ENCODE results near the gene TPRX1.
"Not testable (repeated sequence)": the region's sequence is repeated elsewhere in the genome, so short reads cannot be mapped to it uniquely, and the experiment has no call there.

The TPRX1 gene

DNA sequence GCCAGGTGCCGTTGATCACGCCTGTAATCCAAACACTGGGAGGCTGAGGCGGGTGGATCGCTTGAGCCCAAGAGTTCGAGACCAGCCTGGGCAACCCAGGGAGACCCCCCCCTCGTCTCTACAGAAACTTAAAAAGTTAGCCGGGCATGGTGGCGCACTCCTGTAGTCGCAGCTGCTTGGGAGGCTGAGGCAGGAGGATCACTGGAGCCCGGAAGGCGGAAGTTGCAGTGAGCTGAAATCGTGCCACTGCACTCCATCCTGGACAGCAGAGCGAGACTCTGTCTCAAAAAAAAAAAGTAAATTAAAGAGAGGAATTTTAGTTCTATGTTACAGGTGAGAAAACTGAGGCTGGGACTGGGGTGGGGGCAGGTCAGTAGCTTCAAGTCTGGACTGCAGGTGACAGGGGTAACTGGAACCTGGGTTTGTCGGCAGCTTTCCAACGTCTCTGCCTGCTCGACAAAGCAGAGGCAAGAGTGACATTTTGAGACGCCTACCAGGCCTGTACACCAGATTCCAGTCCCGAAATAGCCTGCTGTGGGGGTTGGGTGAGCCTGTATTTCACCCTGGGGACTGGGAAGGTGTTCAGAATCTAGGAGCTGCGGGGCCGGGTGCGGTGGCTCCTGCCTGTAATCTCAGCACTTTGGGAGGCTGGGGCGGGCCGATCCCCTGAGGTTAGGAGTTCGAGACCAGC, 24.7 kb downstream of the TPRX1 start:
- no peak for DNase-seq (ENCODE audit: low spot score)
- in situ Hi-C loops (cut with MboI; ENCODE audit: low sequenced_read_pairs, unreplicated experiment), result no loop called here
- TF ChIP-seq, protein P1, sequence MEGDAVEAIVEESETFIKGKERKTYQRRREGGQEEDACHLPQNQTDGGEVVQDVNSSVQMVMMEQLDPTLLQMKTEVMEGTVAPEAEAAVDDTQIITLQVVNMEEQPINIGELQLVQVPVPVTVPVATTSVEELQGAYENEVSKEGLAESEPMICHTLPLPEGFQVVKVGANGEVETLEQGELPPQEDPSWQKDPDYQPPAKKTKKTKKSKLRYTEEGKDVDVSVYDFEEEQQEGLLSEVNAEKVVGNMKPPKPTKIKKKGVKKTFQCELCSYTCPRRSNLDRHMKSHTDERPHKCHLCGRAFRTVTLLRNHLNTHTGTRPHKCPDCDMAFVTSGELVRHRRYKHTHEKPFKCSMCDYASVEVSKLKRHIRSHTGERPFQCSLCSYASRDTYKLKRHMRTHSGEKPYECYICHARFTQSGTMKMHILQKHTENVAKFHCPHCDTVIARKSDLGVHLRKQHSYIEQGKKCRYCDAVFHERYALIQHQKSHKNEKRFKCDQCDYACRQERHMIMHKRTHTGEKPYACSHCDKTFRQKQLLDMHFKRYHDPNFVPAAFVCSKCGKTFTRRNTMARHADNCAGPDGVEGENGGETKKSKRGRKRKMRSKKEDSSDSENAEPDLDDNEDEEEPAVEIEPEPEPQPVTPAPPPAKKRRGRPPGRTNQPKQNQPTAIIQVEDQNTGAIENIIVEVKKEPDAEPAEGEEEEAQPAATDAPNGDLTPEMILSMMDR (IDR thresholded peaks at IDR 0.05; ENCODE audit: borderline replicate concordance, control extremely low read depth, extremely low read depth, insufficient read depth, missing control alignments), result no peak

GRCh38 chr19:47778954-47779351, 25.4 kb downstream of the TPRX1 start:
- TF ChIP-seq, protein P1 (IDR thresholded peaks at IDR 0.05; ENCODE audit: borderline replicate concordance, control extremely low read depth, extremely low read depth, insufficient read depth, missing control alignments), result no peak
- in situ Hi-C loops (cut with MboI; ENCODE audit: low sequenced_read_pairs, unreplicated experiment), result no loop called here
- no peak for DNase-seq (ENCODE audit: low spot score)

DNA sequence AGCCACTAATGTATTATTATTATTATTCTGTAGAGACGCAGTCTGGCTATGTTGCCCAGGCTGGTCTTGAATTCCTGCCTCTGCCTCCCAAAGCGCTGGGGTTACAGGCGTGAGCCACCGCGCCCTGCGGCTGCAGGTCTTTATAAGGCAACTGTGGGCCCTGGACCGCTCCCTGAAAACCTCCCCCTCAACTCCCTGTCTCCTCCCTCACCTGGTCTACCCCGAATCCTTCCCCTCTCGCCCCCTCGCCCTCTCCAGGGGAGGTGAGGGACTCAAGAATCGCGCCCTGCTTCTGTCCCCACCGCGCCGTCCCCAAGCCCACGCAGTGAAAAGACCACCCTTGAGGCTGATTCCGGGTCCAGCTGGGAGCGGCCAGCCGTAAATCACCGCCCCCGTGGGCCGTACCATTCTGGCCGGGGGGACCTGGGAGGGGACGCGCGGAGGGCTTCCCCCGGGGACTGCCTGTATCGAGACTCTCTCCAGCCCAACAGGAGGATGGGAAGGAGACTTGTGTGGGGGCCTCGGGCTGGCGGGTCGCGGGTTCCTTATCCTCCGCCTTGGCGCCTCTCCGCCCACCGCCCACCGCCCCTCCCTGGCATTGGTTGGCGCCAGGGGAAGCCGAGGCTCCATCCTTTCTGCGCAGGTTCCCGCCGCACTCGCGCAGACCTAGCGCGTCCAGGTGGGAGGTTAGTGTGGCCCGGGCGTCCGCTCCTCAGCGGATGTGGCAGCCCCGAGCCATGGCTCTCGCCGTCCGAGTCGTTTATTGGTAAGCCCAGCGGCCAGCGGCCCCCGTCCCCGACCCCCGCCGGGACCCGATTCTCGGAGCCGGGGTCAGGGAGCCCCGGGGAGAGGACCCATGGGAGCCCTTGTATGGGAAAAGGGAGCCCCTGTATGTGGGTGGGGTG, 26.1 kb downstream of the TPRX1 start, which contains the start of gene SELENOW:
SELENOW (plus strand) TSS at position 655 of the 905 bp plus-strand sequence; CDS start at position 738, 83 bp downstream.
- DNase-seq (ENCODE audit: low spot score), result peak; percentile 97
- TF ChIP-seq, protein P1 (IDR thresholded peaks at IDR 0.05; ENCODE audit: borderline replicate concordance, control extremely low read depth, extremely low read depth, insufficient read depth, missing control alignments), result no peak
- in situ Hi-C loops (cut with MboI; ENCODE audit: low sequenced_read_pairs, unreplicated experiment), result no loop called here

DNA sequence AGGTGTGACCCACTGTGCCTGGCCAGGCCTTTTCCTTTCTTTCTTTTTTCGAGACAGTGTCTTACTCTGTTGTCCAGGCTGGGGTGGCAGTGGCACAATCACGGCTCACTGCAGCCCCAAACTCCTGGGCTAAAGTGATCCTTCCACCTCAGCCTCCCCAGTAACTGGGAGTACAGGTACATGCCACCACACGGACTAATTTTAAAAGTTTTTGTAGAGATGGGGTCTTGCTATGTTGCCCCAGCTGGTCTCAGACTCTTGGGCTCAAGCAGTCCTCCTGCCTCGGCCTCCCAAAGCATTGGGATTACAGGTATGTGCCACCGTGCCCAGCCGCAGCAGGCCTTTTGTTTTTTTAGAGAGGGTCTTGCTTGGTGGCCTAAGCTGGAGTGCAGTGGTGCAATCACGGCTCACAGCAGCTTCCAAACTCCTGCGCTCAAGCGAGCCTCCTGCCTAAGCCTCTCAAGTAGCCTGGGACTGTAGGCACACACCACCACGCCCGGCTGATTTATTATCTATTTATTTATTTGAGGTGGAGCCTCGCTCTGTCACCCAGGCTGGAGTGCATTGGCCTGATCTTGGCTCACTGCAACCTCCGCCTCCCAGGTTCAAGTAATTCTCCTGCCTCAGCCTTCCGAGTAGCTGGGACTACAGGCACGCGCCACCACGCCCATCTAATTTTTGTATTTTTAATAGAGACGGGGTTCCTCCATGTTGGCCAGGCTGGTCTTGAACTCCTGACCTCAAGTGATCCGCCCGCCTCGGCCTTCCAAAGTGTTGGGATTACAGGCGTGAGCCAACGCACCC, 26.9 kb downstream of the TPRX1 start:
- in situ Hi-C loops (cut with MboI; ENCODE audit: low sequenced_read_pairs, unreplicated experiment); DNase-seq (ENCODE audit: low spot score): not testable (repeated sequence)

GRCh38 chr19:47776568-47776967, 27.8 kb downstream of the TPRX1 start:
- in situ Hi-C loops (cut with MboI; ENCODE audit: low sequenced_read_pairs, unreplicated experiment), result no loop called here
- DNase-seq (ENCODE audit: low spot score), result no peak
- TF ChIP-seq, protein P1 (IDR thresholded peaks at IDR 0.05; ENCODE audit: borderline replicate concordance, control extremely low read depth, extremely low read depth, insufficient read depth, missing control alignments), result no peak

DNA sequence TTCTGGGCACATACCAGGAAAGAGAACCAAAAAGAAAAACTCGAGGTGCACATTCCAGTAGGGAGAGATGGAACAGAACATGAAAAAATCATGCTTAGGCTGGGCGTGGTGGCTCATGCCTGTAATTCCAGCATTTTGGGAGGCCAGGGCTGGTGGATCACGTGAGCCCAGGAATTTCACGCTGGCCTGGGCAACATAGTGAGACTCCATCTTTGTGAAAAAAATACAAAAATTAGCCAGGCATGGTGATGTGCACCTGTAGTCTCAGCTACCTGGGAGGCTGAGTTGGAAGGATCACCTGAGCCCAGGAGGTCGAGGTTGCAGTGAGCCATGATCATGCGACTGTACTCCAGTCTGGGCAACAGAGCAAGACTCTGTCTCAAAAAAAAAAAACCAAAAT, 33.1 kb downstream of the TPRX1 start:
- in situ Hi-C loops (cut with MboI; ENCODE audit: low sequenced_read_pairs, unreplicated experiment); DNase-seq (ENCODE audit: low spot score): not testable (repeated sequence)

- in situ Hi-C loops (cut with MboI; ENCODE audit: low sequenced_read_pairs, unreplicated experiment), result no loop called here
- DNase-seq (ENCODE audit: low spot score), result no peak
- TF ChIP-seq, protein P1 (IDR thresholded peaks at IDR 0.05; ENCODE audit: borderline replicate concordance, control extremely low read depth, extremely low read depth, insufficient read depth, missing control alignments), result no peak
Observed at GRCh38 chr19:47769534-47769933, 34.8 kb downstream of the TPRX1 start.
